K562 (cell line): ENCODE measurements around the gene SLC17A6. TPM values are rescaled to one million over a fixed set of nuclear protein-coding genes. Genes with fewer than 3 reads are reported as not detected.

Experiments used
- ATAC-seq: fragments of 200-7000 bp; cut with Tn5 transposase; 3 replicates; pipeline ENCODE4 v1.9.1; 2020; ENCODE audit warnings: moderate library complexity
- BruUV-seq: library from RNA; stranded (reverse); fragments of 400-500 nt; replicated peaks from 2 replicates; lab custom pipeline; 2021; lab: Mats Ljungman, UMichigan
- CTCF ChIA-PET: fragments of 300-600 bp; formaldehyde crosslinking; extraction: SDS; loops from one replicate; lab custom pipeline; 2021; ENCODE audit warnings: low intra/inter-chr PET ratio; lab: Yijun Ruan, JAX
- POLR2A ChIA-PET: fragments of 300-600, 350-650 bp; sonication (Branson Sonifier 250); formaldehyde crosslinking; extraction: SDS; loops from one replicate; lab custom pipeline; 2021; ENCODE audit warnings: antibody characterized with exemption, inconsistent platforms; lab: Yijun Ruan, JAX
- DNase-seq, 4 experiments: peaks; one replicate each; pipeline versions ENCODE4 v3.0.0 to v3.0.0-alpha.2; 2011 to 2018; ENCODE audit warnings: low spot score in 3 of 4, mixed read lengths in 3 of 4; ENCODE audit errors: extremely low read depth in 1 of 4
- FAIRE-seq: peaks from 2 replicates; lab custom pipeline; 2011; peaks lifted over from hg19 to GRCh38; lab: Jason Lieb, UNC
- H2AFZ ChIP-seq: 2 replicates; pipeline ENCODE4 v1.6.0; 2011; ENCODE audit warnings: low read depth, low read length, control low read depth, inconsistent platforms
- H3K27ac ChIP-seq: fragments of 200-600 bp; 3 replicates; pipeline ENCODE4 v1.8.0; 2011; ENCODE audit warnings: low read depth, mild to moderate bottlenecking, control low read depth, inconsistent platforms, low read length, moderate library complexity, mixed read lengths; ENCODE audit errors: extremely low read depth
- H3K27me3 ChIP-seq, 2 experiments: fragments of 300-600 bp in 1 of 2; 2 replicates in 1 of 2; 3 replicates in 1 of 2; pipeline versions ENCODE4 v1.6.0 to v1.8.0; 2011; ENCODE audit warnings: inconsistent platforms in 2 of 2, low read length in 2 of 2, mild to moderate bottlenecking in 1 of 2, mixed read lengths in 1 of 2, moderate library complexity in 1 of 2; ENCODE audit not compliant: control insufficient read depth in 2 of 2, insufficient read depth in 2 of 2
- H3K36me3 ChIP-seq: fragments of 300-600 bp; 3 replicates; pipeline ENCODE4 v1.8.0; 2011; ENCODE audit warnings: mild to moderate bottlenecking, low read length, inconsistent platforms; ENCODE audit not compliant: control insufficient read depth, insufficient read depth
- H3K4me1 ChIP-seq, 2 experiments: fragments of 200-600 bp in 1 of 2; replicated peaks in 1 of 2; 2 replicates in 1 of 2; 3 replicates in 1 of 2; pipeline versions ENCODE4 v1.5.1 to v1.8.0; 2011; ENCODE audit warnings: inconsistent platforms in 2 of 2, low read length in 2 of 2, mild to moderate bottlenecking in 1 of 2, mixed read lengths in 1 of 2, moderate library complexity in 1 of 2; ENCODE audit not compliant: control insufficient read depth in 2 of 2, insufficient read depth in 2 of 2
- H3K4me2 ChIP-seq: 2 replicates; pipeline ENCODE4 v1.6.1; 2011; ENCODE audit warnings: low read length, control low read depth, inconsistent platforms, mixed read lengths; ENCODE audit not compliant: insufficient read depth
- H3K4me3 ChIP-seq: fragments of 200-600 bp; sonication (generic), shearing (Covaris generic); 2 replicates; pipeline ENCODE4 v1.5.1; 2016; ENCODE audit warnings: control low read depth, inconsistent platforms
- H3K79me2 ChIP-seq: fragments of 200-600 bp; 3 replicates; pipeline ENCODE4 v1.8.0; 2011; ENCODE audit warnings: low read length, inconsistent platforms; ENCODE audit not compliant: control insufficient read depth, insufficient read depth
- H3K9ac ChIP-seq, 2 experiments: 2 replicates each; pipeline versions ENCODE4 v1.6.0 to v1.6.1; 2011; ENCODE audit warnings: low read depth in 2 of 2, low read length in 2 of 2, control low read depth in 1 of 2, inconsistent platforms in 1 of 2, mild to moderate bottlenecking in 1 of 2, mixed read lengths in 1 of 2; ENCODE audit not compliant: insufficient read depth in 1 of 2
- H3K9me1 ChIP-seq: one replicate; pipeline ENCODE4 v1.6.0; 2011; ENCODE audit warnings: inconsistent platforms, mild to moderate bottlenecking, low read length, moderate library complexity; ENCODE audit not compliant: control insufficient read depth, insufficient read depth
- H3K9me3 ChIP-seq: replicated peaks from 2 replicates; pipeline ENCODE4 v1.5.1; 2011; ENCODE audit warnings: low read depth, low read length, inconsistent platforms; ENCODE audit not compliant: control insufficient read depth, insufficient read depth
- H4K20me1 ChIP-seq: replicated peaks from 2 replicates; pipeline ENCODE4 v1.6.1; 2011; ENCODE audit warnings: low read length, inconsistent platforms, mixed read lengths; ENCODE audit not compliant: control insufficient read depth, insufficient read depth
- FOSL1 ChIP-seq: fragments of 200-800 bp; sonication (Bioruptor generic); conservative IDR thresholded peaks from 2 replicates; pipeline ENCODE4 v1.6.1; 2016; ENCODE audit warnings: missing genetic modification characterization, missing compliant biosample characterization
- FOXA1 ChIP-seq: fragments of 450-650 bp; IDR thresholded peaks from 2 replicates; pipeline ENCODE4 v1.6.1; 2016; ENCODE audit warnings: mild to moderate bottlenecking, borderline replicate concordance
- FOXA3 ChIP-seq, 2 experiments: fragments of 450-650 bp in 1 of 2; sonication (generic) in 1 of 2; formaldehyde crosslinking; IDR thresholded peaks in 1 of 2; conservative IDR thresholded peaks in 1 of 2; 2 replicates each; pipeline versions ENCODE4 v1.4.0 to v1.8.0; 2020 to 2022; ENCODE audit warnings: mild to moderate bottlenecking in 2 of 2, missing genetic modification reagents in 1 of 2
- FOXJ2 ChIP-seq: fragments of 200-800 bp; sonication (Bioruptor generic); IDR thresholded peaks from 2 replicates; pipeline ENCODE4 v1.6.1; 2016; ENCODE audit warnings: missing genetic modification characterization, missing compliant biosample characterization
- GATAD2A ChIP-seq: fragments of 450-650 bp; IDR thresholded peaks from 2 replicates; pipeline ENCODE4 v1.6.1; 2017
- IRF2 ChIP-seq: sonication (generic); formaldehyde crosslinking; IDR thresholded peaks from 2 replicates; pipeline ENCODE4 v1.8.1; 2022; ENCODE audit warnings: mild to moderate bottlenecking, missing genetic modification reagents
- KLF10 ChIP-seq: fragments of 250-450 bp; sonication (Bioruptor Pico); IDR thresholded peaks from 2 replicates; pipeline ENCODE4 v1.6.1; 2021; ENCODE audit warnings: matching md5 sums
- MECOM ChIP-seq: fragments of 250-450 bp; sonication (Bioruptor Pico); IDR thresholded peaks from 2 replicates; pipeline ENCODE4 v1.8.0; 2022; ENCODE audit warnings: inconsistent platforms
- STAT5A ChIP-seq: IDR thresholded peaks from 2 replicates; pipeline ENCODE4 v1.6.1; 2012; ENCODE audit warnings: low read length, inconsistent platforms, borderline replicate concordance
- THRAP3 ChIP-seq: fragments of 450-650 bp; IDR thresholded peaks from 2 replicates; pipeline ENCODE4 v1.6.1; 2016; ENCODE audit warnings: mild to moderate bottlenecking, inconsistent platforms, borderline replicate concordance
- ZNF165 ChIP-seq: fragments of 250-450 bp; sonication (Bioruptor Pico); IDR thresholded peaks from 2 replicates; pipeline ENCODE4 v1.4.0; 2020; ENCODE audit warnings: borderline replicate concordance
- ZNF175 ChIP-seq: fragments of 200-800 bp; sonication (Bioruptor generic); IDR thresholded peaks from 2 replicates; pipeline ENCODE4 v1.6.1; 2016; ENCODE audit warnings: low read depth, mild to moderate bottlenecking, missing genetic modification characterization, missing compliant biosample characterization
- ZNF780A ChIP-seq: fragments of 250-450 bp; sonication (Bioruptor Pico); IDR thresholded peaks from 2 replicates; pipeline ENCODE4 v1.5.0; 2021; ENCODE audit warnings: mild to moderate bottlenecking
- ZSCAN29 ChIP-seq: fragments of 450-650 bp; IDR thresholded peaks from 2 replicates; pipeline ENCODE4 v1.6.1; 2017
- WGBS: fragments of 100-300 bp; shearing (Covaris generic); methylation state at CpG from one replicate; pipeline ENCODE4 v1.1.6; 2016; ENCODE audit warnings: low coverage, mixed read lengths; ENCODE audit not compliant: insufficient coverage; ENCODE audit errors: missing lambda C conversion rate; 5-methylcytosine and 5-hydroxymethylcytosine counted together
- in situ Hi-C: fragments of 300-500 bp; cut with MboI; formaldehyde crosslinking; loops from 4 replicates; pipeline ENCODE4 v1.15.0; 2018; ENCODE audit warnings: inconsistent platforms, mixed read lengths
- intact Hi-C: fragments of 100-400 bp; cut with micrococcal nuclease; formaldehyde crosslinking; loops from 2 replicates; pipeline ENCODE4 v1.14.2; 2022
- polyA plus RNA-seq, 8 experiments: library from polyadenylated mRNA; depleted of rRNA in 4 of 8; stranded (reverse) in 5 of 8; unstranded in 3 of 8; fragments of >200 nt; fragmentation: Nextera tagmentation in 2 of 8; fragmentation: Illumina TruSeq in 1 of 8; extraction: Ambion mirVana in 2 of 8; extraction: Trizol in 1 of 8; gene quantifications; 2 replicates each; pipeline versions ENCODE4 v1.2.1 to v1.2.3, GENCODE V29; 2011 to 2014; ENCODE audit warnings: inconsistent platforms in 1 of 8, missing spikeins in 1 of 8
- total RNA-seq, 7 experiments: library from RNA; depleted of rRNA in 6 of 7; stranded (reverse); fragments of >200 nt in 6 of 7; fragmentation: Illumina TruSeq in 2 of 7; extraction: Trizol in 2 of 7; gene quantifications; 2 replicates each; pipeline versions ENCODE4 v1.2.1 to v1.2.3, GENCODE V29; 2011 to 2021; ENCODE audit warnings: low replicate concordance in 1 of 7
- TF ChIP-seq, protein P1 (sequence below): fragments of 450-650 bp; formaldehyde crosslinking; IDR thresholded peaks from 2 replicates; pipeline ENCODE4 v1.4.0; 2022; ENCODE audit warnings: missing genetic modification characterization

SLC17A6 gene
- total and polyA plus RNA-seq, 9 of the 15 experiments (the other 6 are each of a cell fraction or from before 2014, with no cell fraction given): not detected

DNA sequence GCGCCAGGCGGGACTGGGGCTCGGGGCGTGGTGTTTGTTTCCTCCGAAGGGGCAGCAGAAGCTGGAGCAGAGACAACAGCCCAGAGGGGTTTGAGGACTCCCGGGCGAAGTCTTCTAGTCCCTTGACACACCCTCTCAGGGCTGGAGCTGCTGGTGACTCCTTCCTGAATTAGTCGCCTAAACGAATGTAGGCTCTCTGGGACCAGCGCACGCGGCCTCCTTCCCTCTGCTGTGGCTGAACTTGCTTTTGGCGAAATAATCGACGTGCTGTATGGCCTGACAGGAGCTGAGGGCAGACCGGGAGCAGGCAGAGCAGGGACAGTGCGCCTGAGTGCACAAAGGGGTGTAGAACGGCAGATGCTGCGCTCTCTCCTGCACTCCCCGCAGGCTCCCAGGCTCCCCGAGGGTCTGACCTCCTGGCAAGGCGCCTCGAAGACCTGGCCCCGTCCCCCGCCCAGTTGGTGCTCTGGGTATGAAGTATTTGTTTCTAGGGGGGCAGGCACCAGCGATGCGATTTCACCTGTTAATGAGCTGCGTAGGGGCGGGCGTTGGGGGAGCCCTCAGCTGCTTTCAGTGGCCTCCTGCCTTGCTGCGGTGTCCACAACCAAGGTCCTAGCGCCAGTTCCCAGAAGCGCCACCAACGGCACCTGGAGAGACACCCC is 5.3 kb downstream of the SLC17A6 start:
- Histone ChIP-seq H2AFZ (no peak overlapping the region), H3K4me2 (no peak overlapping the region), H3K9me1 (no peaks in the 10 kb centered on the region), H3K79me2 (no peaks in the 10 kb centered on the region), H3K9ac (no peak overlapping the region), H3K4me3 (no peak overlapping the region), H3K36me3 (no peaks in the 10 kb centered on the region), H3K9me3 (no peaks in the 10 kb centered on the region), H3K27me3 (peaks cover 0 to 31% of the 10 kb centered on the region in 2 experiments; a peak in 2 of 5 replicates), H3K27ac (no peak overlapping the region), H4K20me1 (no peaks in the 10 kb centered on the region), H3K4me1 (0 out of 5 replicates have a peak, but pooled peaks cover 0 to 5% of the 10 kb centered on the region in 2 experiments)
- ATAC-seq: no peak
- no TSS peak for BruUV-seq
- no peak for DNase-seq
- POLR2A ChIA-PET: interaction anchor here (0.7 to 1.2 kb wide), 2 partner anchors 11 to 25 kb away, joined by 3 read pairs; no protein-coding TSS in a partner anchor
- TF ChIP-seq THRAP3 (no peak), KLF10 (no peak), ZNF780A (no peak), FOSL1 (tag) (no peak), MECOM (CRISPR knock-in tag) (no peak), FOXA1 (no peak), GATAD2A (no peak), ZNF165 (CRISPR knock-in tag) (no peak), FOXA3 (CRISPR knock-in tag; conservative IDR thresholded peaks at IDR 0.05 in 1 of 2, IDR thresholded peaks at IDR 0.05 in 1 of 2) (no peak), ZSCAN29 (no peak), STAT5A (no peak), IRF2 (no peak), ZNF175 (CRISPR knock-in tag) (no peak), FOXJ2 (tag) (no peak)
- TF ChIP-seq, protein P1, sequence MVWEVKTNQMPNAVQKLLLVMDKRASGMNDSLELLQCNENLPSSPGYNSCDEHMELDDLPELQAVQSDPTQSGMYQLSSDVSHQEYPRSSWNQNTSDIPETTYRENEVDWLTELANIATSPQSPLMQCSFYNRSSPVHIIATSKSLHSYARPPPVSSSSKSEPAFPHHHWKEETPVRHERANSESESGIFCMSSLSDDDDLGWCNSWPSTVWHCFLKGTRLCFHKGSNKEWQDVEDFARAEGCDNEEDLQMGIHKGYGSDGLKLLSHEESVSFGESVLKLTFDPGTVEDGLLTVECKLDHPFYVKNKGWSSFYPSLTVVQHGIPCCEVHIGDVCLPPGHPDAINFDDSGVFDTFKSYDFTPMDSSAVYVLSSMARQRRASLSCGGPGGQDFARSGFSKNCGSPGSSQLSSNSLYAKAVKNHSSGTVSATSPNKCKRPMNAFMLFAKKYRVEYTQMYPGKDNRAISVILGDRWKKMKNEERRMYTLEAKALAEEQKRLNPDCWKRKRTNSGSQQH (CRISPR knock-in tag): no peak
- WGBS: under 1% methylated on average over 29 of the region's 34 CpGs
- FAIRE-seq: no peak
- CTCF ChIA-PET: no interaction called here
- in situ Hi-C loops: no loop called here
- intact Hi-C loops: no loop called here
